K562 (cell line): ENCODE measurements around the gene C1D. TPM values are rescaled to one million over a fixed set of nuclear protein-coding genes. Genes with fewer than 3 reads are reported as not detected.

ENCODE experiments used
- ATAC-seq: fragments of 200-7000 bp; cut with Tn5 transposase; 3 replicates; pipeline ENCODE4 v1.9.1; 2020; ENCODE audit warnings: moderate library complexity
- Bru-seq: library from RNA; stranded (reverse); fragments of 400-500 nt; gene quantifications from one replicate; lab custom pipeline; 2021; lab: Mats Ljungman, UMichigan
- BruChase-seq, 2 experiments: library from RNA; stranded (reverse); fragments of 400-500 nt; gene quantifications; one replicate each; lab custom pipeline; 2021; lab: Mats Ljungman, UMichigan
- BruUV-seq: library from RNA; stranded (reverse); fragments of 400-500 nt; replicated peaks from 2 replicates; lab custom pipeline; 2021; lab: Mats Ljungman, UMichigan
- CTCF ChIA-PET: fragments of 300-600 bp; formaldehyde crosslinking; extraction: SDS; loops from one replicate; lab custom pipeline; 2021; ENCODE audit warnings: low intra/inter-chr PET ratio; lab: Yijun Ruan, JAX
- POLR2A ChIA-PET: fragments of 300-600, 350-650 bp; sonication (Branson Sonifier 250); formaldehyde crosslinking; extraction: SDS; loops from one replicate; lab custom pipeline; 2021; ENCODE audit warnings: antibody characterized with exemption, inconsistent platforms; lab: Yijun Ruan, JAX
- DNase-seq, 4 experiments: peaks; one replicate each; pipeline versions ENCODE4 v3.0.0 to v3.0.0-alpha.2; 2011 to 2018; ENCODE audit warnings: low spot score in 3 of 4, mixed read lengths in 3 of 4; ENCODE audit errors: extremely low read depth in 1 of 4
- FAIRE-seq: peaks from 2 replicates; lab custom pipeline; 2011; peaks lifted over from hg19 to GRCh38; lab: Jason Lieb, UNC
- H2AFZ ChIP-seq: 2 replicates; pipeline ENCODE4 v1.6.0; 2011; ENCODE audit warnings: low read depth, low read length, control low read depth, inconsistent platforms
- H3K27ac ChIP-seq: fragments of 200-600 bp; 3 replicates; pipeline ENCODE4 v1.8.0; 2011; ENCODE audit warnings: low read depth, mild to moderate bottlenecking, control low read depth, inconsistent platforms, low read length, moderate library complexity, mixed read lengths; ENCODE audit errors: extremely low read depth
- H3K27me3 ChIP-seq, 2 experiments: fragments of 300-600 bp in 1 of 2; 2 replicates in 1 of 2; 3 replicates in 1 of 2; pipeline versions ENCODE4 v1.6.0 to v1.8.0; 2011; ENCODE audit warnings: inconsistent platforms in 2 of 2, low read length in 2 of 2, mild to moderate bottlenecking in 1 of 2, mixed read lengths in 1 of 2, moderate library complexity in 1 of 2; ENCODE audit not compliant: control insufficient read depth in 2 of 2, insufficient read depth in 2 of 2
- H3K36me3 ChIP-seq: fragments of 300-600 bp; 3 replicates; pipeline ENCODE4 v1.8.0; 2011; ENCODE audit warnings: mild to moderate bottlenecking, low read length, inconsistent platforms; ENCODE audit not compliant: control insufficient read depth, insufficient read depth
- H3K4me1 ChIP-seq, 2 experiments: fragments of 200-600 bp in 1 of 2; replicated peaks in 1 of 2; 2 replicates in 1 of 2; 3 replicates in 1 of 2; pipeline versions ENCODE4 v1.5.1 to v1.8.0; 2011; ENCODE audit warnings: inconsistent platforms in 2 of 2, low read length in 2 of 2, mild to moderate bottlenecking in 1 of 2, mixed read lengths in 1 of 2, moderate library complexity in 1 of 2; ENCODE audit not compliant: control insufficient read depth in 2 of 2, insufficient read depth in 2 of 2
- H3K4me2 ChIP-seq: 2 replicates; pipeline ENCODE4 v1.6.1; 2011; ENCODE audit warnings: low read length, control low read depth, inconsistent platforms, mixed read lengths; ENCODE audit not compliant: insufficient read depth
- H3K4me3 ChIP-seq: fragments of 200-600 bp; sonication (generic), shearing (Covaris generic); 2 replicates; pipeline ENCODE4 v1.5.1; 2016; ENCODE audit warnings: control low read depth, inconsistent platforms
- H3K79me2 ChIP-seq: fragments of 200-600 bp; 3 replicates; pipeline ENCODE4 v1.8.0; 2011; ENCODE audit warnings: low read length, inconsistent platforms; ENCODE audit not compliant: control insufficient read depth, insufficient read depth
- H3K9ac ChIP-seq, 2 experiments: 2 replicates each; pipeline versions ENCODE4 v1.6.0 to v1.6.1; 2011; ENCODE audit warnings: low read depth in 2 of 2, low read length in 2 of 2, control low read depth in 1 of 2, inconsistent platforms in 1 of 2, mild to moderate bottlenecking in 1 of 2, mixed read lengths in 1 of 2; ENCODE audit not compliant: insufficient read depth in 1 of 2
- H3K9me1 ChIP-seq: one replicate; pipeline ENCODE4 v1.6.0; 2011; ENCODE audit warnings: inconsistent platforms, mild to moderate bottlenecking, low read length, moderate library complexity; ENCODE audit not compliant: control insufficient read depth, insufficient read depth
- H3K9me3 ChIP-seq: replicated peaks from 2 replicates; pipeline ENCODE4 v1.5.1; 2011; ENCODE audit warnings: low read depth, low read length, inconsistent platforms; ENCODE audit not compliant: control insufficient read depth, insufficient read depth
- H4K20me1 ChIP-seq: replicated peaks from 2 replicates; pipeline ENCODE4 v1.6.1; 2011; ENCODE audit warnings: low read length, inconsistent platforms, mixed read lengths; ENCODE audit not compliant: control insufficient read depth, insufficient read depth
- CBX5 ChIP-seq: IDR thresholded peaks from 2 replicates; pipeline ENCODE4 v1.6.1; 2014; ENCODE audit warnings: low read depth, borderline replicate concordance
- GABPA ChIP-seq: fragments of 200-800 bp; sonication (Bioruptor generic); conservative IDR thresholded peaks from 2 replicates; pipeline ENCODE4 v1.6.1; 2016; ENCODE audit warnings: low read depth, missing genetic modification characterization, missing compliant biosample characterization
- MAZ ChIP-seq, 2 experiments: fragments of 450-650 bp in 1 of 2; sonication (generic) in 1 of 2; formaldehyde crosslinking; IDR thresholded peaks in 1 of 2; conservative IDR thresholded peaks in 1 of 2; 2 replicates each; pipeline versions ENCODE4 v1.4.0 to v1.5.0; 2020; ENCODE audit warnings: mild to moderate bottlenecking in 1 of 2, missing genetic modification reagents in 1 of 2
- PHB2 ChIP-seq: fragments of 450-650 bp; IDR thresholded peaks from 2 replicates; pipeline ENCODE4 v1.6.1; 2017; ENCODE audit warnings: low read depth
- PHF20 ChIP-seq: fragments of 450-650 bp; IDR thresholded peaks from 2 replicates; pipeline ENCODE4 v1.6.1; 2018; ENCODE audit not compliant: partially characterized antibody
- POLR2A ChIP-seq: fragments of 450-650 bp; conservative IDR thresholded peaks from 2 replicates; pipeline ENCODE4 v1.6.1; 2016
- SMARCE1 ChIP-seq: fragments of 450-650 bp; IDR thresholded peaks from 2 replicates; pipeline ENCODE4 v1.7.1; 2016; ENCODE audit warnings: mild to moderate bottlenecking
- ZBTB11 ChIP-seq, 3 experiments: fragments of 200-800 bp in 1 of 3; fragments of 250-450 bp in 1 of 3; fragments of 450-650 bp in 1 of 3; sonication (Bioruptor Pico) in 1 of 3; sonication (Bioruptor generic) in 1 of 3; formaldehyde crosslinking in 1 of 3; IDR thresholded peaks; 2 replicates each; pipeline versions ENCODE4 v1.6.1 to v1.8.0; 2016 to 2022; ENCODE audit warnings: mild to moderate bottlenecking in 2 of 3, missing genetic modification characterization in 2 of 3, missing compliant biosample characterization in 1 of 3, moderate library complexity in 1 of 3
- ZBTB7A ChIP-seq: IDR thresholded peaks from 2 replicates; pipeline ENCODE4 v1.6.1; 2011; ENCODE audit warnings: low read depth, mild to moderate bottlenecking, low read length, moderate library complexity, borderline replicate concordance; ENCODE audit not compliant: control insufficient read depth
- ZFP1 ChIP-seq: fragments of 450-650 bp; formaldehyde crosslinking; IDR thresholded peaks from 2 replicates; pipeline ENCODE4 v1.4.0; 2020; ENCODE audit warnings: mild to moderate bottlenecking, mixed read lengths
- ZNF764 ChIP-seq: fragments of 250-450 bp; sonication (Bioruptor Pico); IDR thresholded peaks from 2 replicates; pipeline ENCODE4 v1.4.0; 2020; ENCODE audit warnings: low read depth, mild to moderate bottlenecking, moderate library complexity
- WGBS: fragments of 100-300 bp; shearing (Covaris generic); methylation state at CpG from one replicate; pipeline ENCODE4 v1.1.6; 2016; ENCODE audit warnings: low coverage, mixed read lengths; ENCODE audit not compliant: insufficient coverage; ENCODE audit errors: missing lambda C conversion rate; 5-methylcytosine and 5-hydroxymethylcytosine counted together
- in situ Hi-C: fragments of 300-500 bp; cut with MboI; formaldehyde crosslinking; loops from 4 replicates; pipeline ENCODE4 v1.15.0; 2018; ENCODE audit warnings: inconsistent platforms, mixed read lengths
- intact Hi-C: fragments of 100-400 bp; cut with micrococcal nuclease; formaldehyde crosslinking; loops from 2 replicates; pipeline ENCODE4 v1.14.2; 2022
- long read RNA-seq, 3 experiments: library from polyadenylated mRNA in 2 of 3; library from RNA in 1 of 3; unstranded in 2 of 3; stranded (forward) in 1 of 3; transcript quantifications; one replicate each; pipeline ENCODE4 v2.0.0, GENCODE V29; 2019 to 2022
- polyA minus RNA-seq, 3 experiments: library from RNA; depleted of rRNA, polyadenylated mRNA; stranded (reverse); fragments of >200 nt; gene quantifications; 2 replicates each; pipeline ENCODE4 v1.2.3, GENCODE V29; 2011
- polyA plus RNA-seq, 8 experiments: library from polyadenylated mRNA; depleted of rRNA in 4 of 8; stranded (reverse) in 5 of 8; unstranded in 3 of 8; fragments of >200 nt; fragmentation: Nextera tagmentation in 2 of 8; fragmentation: Illumina TruSeq in 1 of 8; extraction: Ambion mirVana in 2 of 8; extraction: Trizol in 1 of 8; gene quantifications; 2 replicates each; pipeline versions ENCODE4 v1.2.1 to v1.2.3, GENCODE V29; 2011 to 2014; ENCODE audit warnings: inconsistent platforms in 1 of 8, missing spikeins in 1 of 8
- total RNA-seq, 7 experiments: library from RNA; depleted of rRNA in 6 of 7; stranded (reverse); fragments of >200 nt in 6 of 7; fragmentation: Illumina TruSeq in 2 of 7; extraction: Trizol in 2 of 7; gene quantifications; 2 replicates each; pipeline versions ENCODE4 v1.2.1 to v1.2.3, GENCODE V29; 2011 to 2021; ENCODE audit warnings: low replicate concordance in 1 of 7

The C1D gene
- 4.2 and 16.8 TPM in 2 replicates for total RNA-seq (2011; cell fraction: chromatin; rRNA removed; ENCODE audit: low replicate concordance)
- 3.0 and 3.7 TPM in 2 replicates for total RNA-seq (2011; cell fraction: nucleolus; rRNA removed)
- total RNA-seq (2011; cell fraction: nucleoplasm; rRNA removed): 7.8 and 12.7 TPM in 2 replicates
- total RNA-seq (2014; rRNA removed) (26.9 and 36.2 TPM in 2 replicates), total RNA-seq (2014; rRNA removed; fragmentation: Illumina TruSeq; extraction: Trizol) (60.4 and 76.1 TPM in 2 replicates), total RNA-seq (2015; rRNA removed; fragmentation: Illumina TruSeq; extraction: Trizol) (38.3 and 42.2 TPM in 2 replicates), total RNA-seq (2021) (21.3 and 33.2 TPM in 2 replicates), polyA plus RNA-seq (2011; rRNA removed) (25.5 and 55.1 TPM in 2 replicates), polyA plus RNA-seq (2014; fragmentation: Illumina TruSeq; extraction: Trizol) (59.2 and 73.2 TPM in 2 replicates), polyA plus RNA-seq (2014; fragmentation: Nextera tagmentation; extraction: Ambion mirVana) (100 to 1,000 TPM; 120 to 123 TPM), polyA plus RNA-seq (2014; rRNA removed) (55.3 and 56.5 TPM in 2 replicates), polyA minus RNA-seq (2011; rRNA and poly(A)+ RNA removed) (14.4 and 24.5 TPM in 2 replicates), Bru-seq, nascent RNA (percentile 93 among the genes with signal in this experiment), BruChase-seq, experiment 1, labeled RNA remaining after a 2-hour chase (percentile 93 among the genes with signal in this experiment), BruChase-seq, experiment 2, labeled RNA remaining after a 6-hour chase (percentile 92 among the genes with signal in this experiment)
- 4.2 and 13.2 TPM in 2 replicates for polyA plus RNA-seq (2011; cell fraction: cytosol; rRNA removed)
- polyA plus RNA-seq (2011; cell fraction: nucleus; rRNA removed): 4.5 and 5.1 TPM in 2 replicates
- 35.3 and 40.0 TPM in 2 replicates for polyA plus RNA-seq (2012)
- 2.6 and 5.3 TPM in 2 replicates for polyA minus RNA-seq (2011; cell fraction: cytosol; rRNA and poly(A)+ RNA removed)
- polyA minus RNA-seq (2011; cell fraction: nucleus; rRNA and poly(A)+ RNA removed): 3.6 and 6.4 TPM in 2 replicates
- long read RNA-seq, experiment 1, transcript C1D-201 (5 exons, 2,233 nt): minor isoform, 14 of 90 reads
- long read RNA-seq, experiment 1, transcript C1D-204 (5 exons, 736 nt): major isoform, 42 of 90 reads
- long read RNA-seq, experiment 1, partial matches to known transcripts: 13 of 90 reads
- long read RNA-seq, experiment 1, other reads (novel, unspliced or antisense): 21 of 90 reads
- long read RNA-seq, experiment 2, partial matches to known transcripts: 0 of 26 reads
- long read RNA-seq, experiment 2, other reads (novel, unspliced or antisense): 20 of 26 reads
- long read RNA-seq, experiment 3, transcript C1D-204 (5 exons, 736 nt): major isoform, 29 of 58 reads
- long read RNA-seq, experiment 3, transcript C1D-201 (5 exons, 2,233 nt): minor isoform, 18 of 58 reads
- long read RNA-seq, experiment 3, partial matches to known transcripts: 0 of 58 reads
- long read RNA-seq, experiment 3, other reads (novel, unspliced or antisense): 11 of 58 reads

- Histone ChIP-seq H3K27me3 (no peaks in the 10 kb centered on the region), H3K9me3 (no peaks in the 10 kb centered on the region), H3K4me2 (peak within 1 kb of the TSS; percentile 84), H3K27ac (peak within 1 kb of the TSS; percentile 82), H3K79me2 (peaks cover 50% of the 10 kb centered on the region), H3K4me1 (peaks cover 11 to 13% of the 10 kb centered on the region in 2 experiments), H3K36me3 (0 out of 3 replicates have a peak, but pooled peaks cover 4% of the 10 kb centered on the region), H2AFZ (peak within 1 kb of the TSS; percentile 91), H4K20me1 (peaks cover 15% of the 10 kb centered on the region; the same call in 1 of the 2 replicates), H3K4me3 (peak within 1 kb of the TSS; percentile 60), H3K9me1 (no peaks in the 10 kb centered on the region), H3K9ac (peak within 1 kb of the TSS; percentile 81 to 96)
- in situ Hi-C loops: no loop called here
- FAIRE-seq (peak; percentile 82), DNase-seq (peak; percentile 90 to 97 (median 91)), ATAC-seq (peak; percentile 92)
- POLR2A ChIA-PET: interaction anchor here (0.6 to 2.1 kb wide), 11 partner anchors 9 to 438 kb away, joined by 3 to 10 read pairs (median 3); no protein-coding TSS in a partner anchor
- BruUV-seq: no TSS peak
- CTCF ChIA-PET: no interaction called here
- intact Hi-C loops: loop anchor here (5.0 kb wide), 1 partner anchor 59 kb away; no protein-coding TSS in a partner anchor
- under 1% methylated on average over 34 of the region's 34 CpGs for WGBS
- TF ChIP-seq PHB2: no peak
- TF ChIP-seq ZNF764 (CRISPR knock-in tag): no peak
- no peak for TF ChIP-seq SMARCE1
- TF ChIP-seq POLR2A: peak; percentile 91
- TF ChIP-seq ZBTB11 (CRISPR knock-in tag; IDR thresholded peaks at IDR 0.05): peak in 1 of 3 experiments; percentile 78; a peak in 2 of 6 replicates
- peak; percentile 94 to 100 for TF ChIP-seq MAZ (CRISPR knock-in tag; conservative IDR thresholded peaks at IDR 0.05 in 1 of 2, IDR thresholded peaks at IDR 0.05 in 1 of 2)
- peak; percentile 77 for TF ChIP-seq GABPA (tag)
- TF ChIP-seq ZBTB7A: peak; percentile 28; the same call in 1 of the 2 replicates
- peak; percentile 99 for TF ChIP-seq PHF20
- TF ChIP-seq ZFP1: no peak; the same call in 1 of the 2 replicates
- 0 out of 2 replicates have a peak, but pooled peaks have one; percentile 21 for TF ChIP-seq CBX5
These were observed at the start of gene C1D for GRCh38 chr2:68062680-68063387. Gene C1D, minus strand, starts transcription at chr2:68063004. Its CDS starts 15,694 bp downstream, at chr2:68047310.
